GM12878 (cell line): Measurements from ENCODE around the gene EIF4ENIF1. TPM values are rescaled to one million over a fixed set of nuclear protein-coding genes. Genes with fewer than 3 reads are reported as not detected.

ENCODE experiments used
- ATAC-seq: fragments of 200-7000 bp; cut with Tn5 transposase; 3 replicates; pipeline ENCODE4 v1.9.1; 2020; ENCODE audit warnings: mild to moderate bottlenecking, moderate library complexity
- BruUV-seq: library from RNA; stranded (reverse); fragments of 400-500 nt; replicated peaks from 2 replicates; lab custom pipeline; 2021; lab: Mats Ljungman, UMichigan
- CTCF ChIA-PET: fragments of 300-600 bp; sonication (Branson Sonifier 250); formaldehyde crosslinking; extraction: SDS; loops from one replicate; lab custom pipeline; 2021; ENCODE audit warnings: inconsistent platforms; lab: Yijun Ruan, JAX
- POLR2A ChIA-PET: fragments of 350-600 bp; formaldehyde crosslinking; extraction: SDS; loops from one replicate; lab custom pipeline; 2021; ENCODE audit warnings: inconsistent platforms; lab: Charles Lee
- RAD21 ChIA-PET: fragments of 300-600 bp; sonication (Branson Sonifier 250); formaldehyde crosslinking; loops from one replicate; lab custom pipeline; 2023; ENCODE audit warnings: antibody characterized with exemption; ENCODE audit not compliant: unreplicated experiment; lab: Charles Lee
- SMC1A ChIA-PET: fragments of 300-600 bp; sonication (Branson Sonifier 250); formaldehyde crosslinking; loops from one replicate; lab custom pipeline; 2023; ENCODE audit not compliant: unreplicated experiment, uncharacterized antibody; lab: Charles Lee
- DNase-seq: peaks from one replicate; pipeline ENCODE4 v3.0.0-alpha.2; 2011; ENCODE audit warnings: low read depth, low spot score
- FAIRE-seq: peaks from 3 replicates; lab custom pipeline; 2011; peaks lifted over from hg19 to GRCh38; lab: Jason Lieb, UNC
- H2AFZ ChIP-seq: 2 replicates; pipeline ENCODE4 v1.6.0; 2011; ENCODE audit warnings: low read depth, low read length, control low read depth; ENCODE audit not compliant: control insufficient read depth
- H3K27ac ChIP-seq: 2 replicates; pipeline ENCODE4 v1.5.1; 2011; ENCODE audit warnings: control low read depth; ENCODE audit not compliant: control insufficient read depth, insufficient read depth
- H3K27me3 ChIP-seq, 2 experiments: replicated peaks in 1 of 2; 2 replicates each; pipeline versions ENCODE4 v1.6.0 to v1.6.1; 2011; ENCODE audit warnings: low read length in 1 of 2; ENCODE audit not compliant: control insufficient read depth in 2 of 2, insufficient read depth in 2 of 2
- H3K36me3 ChIP-seq, 2 experiments: 2 replicates each; pipeline ENCODE4 v1.5.1; 2011; ENCODE audit warnings: low read length in 1 of 2; ENCODE audit not compliant: control insufficient read depth in 2 of 2, insufficient read depth in 2 of 2
- H3K4me1 ChIP-seq: 2 replicates; pipeline ENCODE4 v1.6.1; 2011; ENCODE audit warnings: mild to moderate bottlenecking, low read length, moderate library complexity, mixed read lengths; ENCODE audit not compliant: control insufficient read depth, insufficient read depth
- H3K4me2 ChIP-seq: 2 replicates; pipeline ENCODE4 v1.6.0; 2011; ENCODE audit warnings: control low read depth; ENCODE audit not compliant: control insufficient read depth, insufficient read depth
- H3K4me3 ChIP-seq: fragments of 200-600 bp; sonication (generic); 2 replicates; pipeline ENCODE4 v1.5.1; 2016
- H3K79me2 ChIP-seq: 2 replicates; pipeline ENCODE4 v1.6.0; 2011; ENCODE audit warnings: low read length; ENCODE audit not compliant: control insufficient read depth, insufficient read depth
- H3K9ac ChIP-seq: 2 replicates; pipeline ENCODE4 v1.8.0; 2011; ENCODE audit warnings: low read length, control low read depth, mixed read lengths; ENCODE audit not compliant: control insufficient read depth, insufficient read depth
- H3K9me3 ChIP-seq: replicated peaks from 3 replicates; pipeline ENCODE4 v1.5.1; 2011; ENCODE audit warnings: mild to moderate bottlenecking, low read length; ENCODE audit not compliant: control insufficient read depth, insufficient read depth
- H4K20me1 ChIP-seq: 2 replicates; pipeline ENCODE4 v1.6.0; 2011; ENCODE audit not compliant: control insufficient read depth, insufficient read depth
- BHLHE40 ChIP-seq, 2 experiments: fragments of 450-650 bp in 1 of 2; IDR thresholded peaks; 2 replicates each; pipeline ENCODE4 v1.6.1; 2011 to 2017; ENCODE audit warnings: low read depth in 2 of 2, borderline replicate concordance in 1 of 2, improper control_type of control experiment in 1 of 2, low read length in 1 of 2, mild to moderate bottlenecking in 1 of 2
- CHD4 ChIP-seq: fragments of 200-600 bp; sonication (generic); IDR thresholded peaks from 2 replicates; pipeline ENCODE4 v1.6.1; 2016; ENCODE audit warnings: mild to moderate bottlenecking
- FOXK2 ChIP-seq: fragments of 450-650 bp; IDR thresholded peaks from 2 replicates; pipeline ENCODE4 v1.6.1; 2017; ENCODE audit warnings: mild to moderate bottlenecking, moderate library complexity
- FOXM1 ChIP-seq: IDR thresholded peaks from 2 replicates; pipeline ENCODE4 v1.6.1; 2012; ENCODE audit warnings: low read depth, mild to moderate bottlenecking, inconsistent platforms, low read length, moderate library complexity
- GABPA ChIP-seq: IDR thresholded peaks from 2 replicates; pipeline ENCODE4 v1.6.1; 2014; ENCODE audit warnings: antibody characterized with exemption, low read depth, mild to moderate bottlenecking, inconsistent platforms
- HSF1 ChIP-seq: fragments of 150-350 bp; IDR thresholded peaks from 2 replicates; pipeline ENCODE4 v1.6.1; 2014; ENCODE audit warnings: mild to moderate bottlenecking, low read depth, low read length
- MYB ChIP-seq: fragments of 150-350 bp; IDR thresholded peaks from 2 replicates; pipeline ENCODE4 v1.6.1; 2014; ENCODE audit warnings: mild to moderate bottlenecking, low read depth, low read length, borderline replicate concordance
- NFYB ChIP-seq: IDR thresholded peaks from 2 replicates; pipeline ENCODE4 v1.6.1; 2011; ENCODE audit warnings: low read depth, mild to moderate bottlenecking, low read length, improper control_type of control experiment, moderate library complexity; ENCODE audit not compliant: insufficient read depth
- NKRF ChIP-seq: fragments of 450-650 bp; conservative IDR thresholded peaks from 2 replicates; pipeline ENCODE4 v1.6.1; 2017; ENCODE audit warnings: mild to moderate bottlenecking, moderate library complexity
- PAX8 ChIP-seq: fragments of 450-650 bp; IDR thresholded peaks from 2 replicates; pipeline ENCODE4 v1.6.1; 2017; ENCODE audit warnings: mild to moderate bottlenecking, moderate library complexity
- POLR2AphosphoS2 ChIP-seq: IDR thresholded peaks from 2 replicates; pipeline ENCODE4 v1.6.1; 2011; ENCODE audit warnings: low read depth, mild to moderate bottlenecking, low read length, improper control_type of control experiment, moderate library complexity
- USF2 ChIP-seq: IDR thresholded peaks from 2 replicates; pipeline ENCODE4 v1.6.1; 2011; ENCODE audit warnings: low read depth, low read length, improper control_type of control experiment, borderline replicate concordance
- ZNF274 ChIP-seq: IDR thresholded peaks from one replicate; pipeline ENCODE4 v1.8.0; 2011; ENCODE audit not compliant: insufficient read length, insufficient read depth
- ZNF622 ChIP-seq: fragments of 450-650 bp; IDR thresholded peaks from 2 replicates; pipeline ENCODE4 v1.6.1; 2017; ENCODE audit warnings: mild to moderate bottlenecking, inconsistent platforms
- WGBS: methylation state at CpG from one replicate; pipeline ENCODE4 v1.1.6; 2016; ENCODE audit warnings: low lambda C conversion rate; ENCODE audit not compliant: insufficient replicate concordance, insufficient coverage; ENCODE audit errors: missing lambda C conversion rate; 5-methylcytosine and 5-hydroxymethylcytosine counted together
- in situ Hi-C: fragments of 300-500 bp; cut with MboI; formaldehyde crosslinking; loops from 9 replicates; pipeline ENCODE4 v1.14.3; 2018; ENCODE audit warnings: mixed read lengths
- intact Hi-C: fragments of 100-400 bp; cut with micrococcal nuclease; formaldehyde crosslinking; loops from one replicate; pipeline ENCODE4 v1.14.2; 2022; ENCODE audit not compliant: unreplicated experiment
- polyA plus RNA-seq, 11 experiments: library from polyadenylated mRNA; depleted of rRNA in 4 of 11; unstranded in 6 of 11; stranded (reverse) in 5 of 11; fragments of >200 nt; fragmentation: Nextera tagmentation in 4 of 11; fragmentation: Illumina TruSeq in 1 of 11; extraction: Ambion mirVana in 4 of 11; extraction: Trizol in 1 of 11; gene quantifications; 1 replicate in 1 of 11; 2 replicates in 10 of 11; pipeline versions ENCODE4 v1.2.1 to v1.2.3, GENCODE V29; 2011 to 2016; ENCODE audit warnings: inconsistent platforms in 2 of 11, missing spikeins in 2 of 11, low read depth in 1 of 11
- total RNA-seq, 4 experiments: library from RNA; depleted of rRNA in 3 of 4; stranded (reverse); fragments of >200 nt in 3 of 4; fragmentation: Illumina TruSeq in 1 of 4; extraction: Trizol in 1 of 4; gene quantifications; 2 replicates each; pipeline versions ENCODE4 v1.2.1 to v1.2.3, GENCODE V29; 2013 to 2021
- TF ChIP-seq, protein P1 (sequence below): IDR thresholded peaks from 2 replicates; pipeline ENCODE4 v1.6.1; 2012; ENCODE audit warnings: improper control_type of control experiment, low read depth, low read length; ENCODE audit not compliant: insufficient replicate concordance

Gene EIF4ENIF1
- total and polyA plus RNA-seq, 10 of the 15 experiments (the other 5 are each of a cell fraction or from before 2014, with no cell fraction given): 4.4 to 43.7 (median 24.4) TPM

- FAIRE-seq: no peak
- Histone ChIP-seq H3K27me3 (no peaks in the 10 kb centered on the region), H3K4me1 (peaks cover 13% of the 10 kb centered on the region), H3K36me3 (peaks cover 2 to 16% of the 10 kb centered on the region in 2 experiments), H3K4me3 (peak overlapping the region; percentile 88; the same call in 1 of the 2 replicates), H2AFZ (no peak overlapping the region), H3K4me2 (peak overlapping the region; percentile 44), H4K20me1 (no peaks in the 10 kb centered on the region), H3K79me2 (peaks cover 69% of the 10 kb centered on the region), H3K27ac (no peak overlapping the region), H3K9me3 (no peaks in the 10 kb centered on the region), H3K9ac (no peak overlapping the region)
- no TSS peak for BruUV-seq
- ChIA-PET POLR2A (interaction anchor here (0.6 to 0.7 kb wide), 3 partner anchors 53 to 91 kb away, joined by 3 to 8 read pairs (median 3); no protein-coding TSS in a partner anchor), CTCF (interaction anchor here (0.6 to 1.2 kb wide), 3 partner anchors 21 to 147 kb away, joined by 3 read pairs; no protein-coding TSS in a partner anchor), SMC1A (interaction anchor here (1.1 to 2.6 kb wide), 3 partner anchors 9 to 70 kb away, joined by 3 to 14 read pairs (median 6); no protein-coding TSS in a partner anchor), RAD21 (interaction anchor here (0.7 kb wide), 1 partner anchor 75 kb away, joined by 4 read pairs; no protein-coding TSS in a partner anchor)
- WGBS: 100% methylated on average over 2 of the region's 2 CpGs
- intact Hi-C loops: no loop called here
- ATAC-seq: no peak
- in situ Hi-C loops: no loop called here
- TF ChIP-seq BHLHE40 (IDR thresholded peaks at IDR 0.05; ENCODE audit: borderline replicate concordance in 1 of 2, low read depth in 2 of 2, low read length in 1 of 2): no peak
- no peak for TF ChIP-seq POLR2AphosphoS2
- TF ChIP-seq GABPA: no peak
- no peak for TF ChIP-seq NKRF
- TF ChIP-seq ZNF622: no peak
- no peak for TF ChIP-seq PAX8
- TF ChIP-seq CHD4: no peak
- no peak for TF ChIP-seq NFYB
- no peak for TF ChIP-seq USF2
- TF ChIP-seq, protein P1, sequence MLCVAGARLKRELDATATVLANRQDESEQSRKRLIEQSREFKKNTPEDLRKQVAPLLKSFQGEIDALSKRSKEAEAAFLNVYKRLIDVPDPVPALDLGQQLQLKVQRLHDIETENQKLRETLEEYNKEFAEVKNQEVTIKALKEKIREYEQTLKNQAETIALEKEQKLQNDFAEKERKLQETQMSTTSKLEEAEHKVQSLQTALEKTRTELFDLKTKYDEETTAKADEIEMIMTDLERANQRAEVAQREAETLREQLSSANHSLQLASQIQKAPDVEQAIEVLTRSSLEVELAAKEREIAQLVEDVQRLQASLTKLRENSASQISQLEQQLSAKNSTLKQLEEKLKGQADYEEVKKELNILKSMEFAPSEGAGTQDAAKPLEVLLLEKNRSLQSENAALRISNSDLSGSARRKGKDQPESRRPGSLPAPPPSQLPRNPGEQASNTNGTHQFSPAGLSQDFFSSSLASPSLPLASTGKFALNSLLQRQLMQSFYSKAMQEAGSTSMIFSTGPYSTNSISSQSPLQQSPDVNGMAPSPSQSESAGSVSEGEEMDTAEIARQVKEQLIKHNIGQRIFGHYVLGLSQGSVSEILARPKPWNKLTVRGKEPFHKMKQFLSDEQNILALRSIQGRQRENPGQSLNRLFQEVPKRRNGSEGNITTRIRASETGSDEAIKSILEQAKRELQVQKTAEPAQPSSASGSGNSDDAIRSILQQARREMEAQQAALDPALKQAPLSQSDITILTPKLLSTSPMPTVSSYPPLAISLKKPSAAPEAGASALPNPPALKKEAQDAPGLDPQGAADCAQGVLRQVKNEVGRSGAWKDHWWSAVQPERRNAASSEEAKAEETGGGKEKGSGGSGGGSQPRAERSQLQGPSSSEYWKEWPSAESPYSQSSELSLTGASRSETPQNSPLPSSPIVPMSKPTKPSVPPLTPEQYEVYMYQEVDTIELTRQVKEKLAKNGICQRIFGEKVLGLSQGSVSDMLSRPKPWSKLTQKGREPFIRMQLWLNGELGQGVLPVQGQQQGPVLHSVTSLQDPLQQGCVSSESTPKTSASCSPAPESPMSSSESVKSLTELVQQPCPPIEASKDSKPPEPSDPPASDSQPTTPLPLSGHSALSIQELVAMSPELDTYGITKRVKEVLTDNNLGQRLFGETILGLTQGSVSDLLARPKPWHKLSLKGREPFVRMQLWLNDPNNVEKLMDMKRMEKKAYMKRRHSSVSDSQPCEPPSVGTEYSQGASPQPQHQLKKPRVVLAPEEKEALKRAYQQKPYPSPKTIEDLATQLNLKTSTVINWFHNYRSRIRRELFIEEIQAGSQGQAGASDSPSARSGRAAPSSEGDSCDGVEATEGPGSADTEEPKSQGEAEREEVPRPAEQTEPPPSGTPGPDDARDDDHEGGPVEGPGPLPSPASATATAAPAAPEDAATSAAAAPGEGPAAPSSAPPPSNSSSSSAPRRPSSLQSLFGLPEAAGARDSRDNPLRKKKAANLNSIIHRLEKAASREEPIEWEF: no peak
- TF ChIP-seq ZNF274: no peak
- TF ChIP-seq FOXM1: no peak
- TF ChIP-seq FOXK2: no peak
- no peak for TF ChIP-seq MYB
- no peak for TF ChIP-seq HSF1
- DNase-seq: no peak
Observed at GRCh38 chr22:31486951-31487350, 2.7 kb downstream of the EIF4ENIF1 start.
